ENCODE data around the gene CHST15.
"Not testable (repeated sequence)": the region's sequence is repeated elsewhere in the genome, so short reads cannot be mapped to it uniquely, and the experiment has no call there.

The CHST15 gene

DNA sequence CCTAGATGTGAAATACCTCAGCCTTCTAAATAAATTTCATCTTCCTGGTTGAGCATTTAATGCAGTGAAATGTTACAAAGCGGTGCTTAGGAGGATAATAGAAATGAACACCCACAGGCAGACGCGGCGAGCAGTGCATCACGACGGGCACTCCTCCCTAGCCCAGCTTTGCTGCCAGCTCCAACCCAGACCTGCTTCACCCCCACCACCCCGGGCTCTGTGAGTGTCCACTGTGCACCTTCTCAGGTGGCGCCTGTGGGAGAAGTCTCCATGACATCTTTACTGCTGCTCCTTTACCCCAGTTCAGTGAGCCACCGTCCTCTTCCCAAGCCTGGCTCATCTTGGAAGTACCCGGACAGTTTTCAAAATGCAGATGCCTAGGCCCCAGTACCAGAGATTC is 5.2 kb upstream of the CHST15 start:
- DNase-seq (ENCODE audit: low read depth) = no peak

DNA sequence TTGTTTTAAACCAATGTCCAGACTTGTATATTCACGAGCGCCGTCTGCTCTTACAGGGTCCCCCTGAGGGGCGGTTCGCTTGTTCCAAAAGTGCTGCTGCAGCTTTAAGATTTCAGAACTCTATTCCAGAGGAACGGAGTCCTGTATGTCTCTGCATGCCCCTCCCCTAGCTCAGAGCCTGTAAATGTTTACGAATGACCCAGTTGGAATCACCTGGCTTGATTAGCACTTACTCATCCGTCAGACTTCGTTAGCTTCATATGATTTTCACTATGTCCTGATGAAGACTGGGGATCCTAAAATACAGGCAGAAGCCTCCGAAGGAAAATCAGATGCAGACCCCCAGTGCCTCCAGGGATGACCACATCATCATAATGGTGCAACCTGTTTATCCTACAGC is 4.5 kb upstream of the CHST15 start:
- no peak for DNase-seq (ENCODE audit: low read depth)

GRCh38 chr10:124096494-124096893 is 3.1 kb upstream of the CHST15 start:
- DNase-seq (ENCODE audit: low read depth) = no peak

DNA sequence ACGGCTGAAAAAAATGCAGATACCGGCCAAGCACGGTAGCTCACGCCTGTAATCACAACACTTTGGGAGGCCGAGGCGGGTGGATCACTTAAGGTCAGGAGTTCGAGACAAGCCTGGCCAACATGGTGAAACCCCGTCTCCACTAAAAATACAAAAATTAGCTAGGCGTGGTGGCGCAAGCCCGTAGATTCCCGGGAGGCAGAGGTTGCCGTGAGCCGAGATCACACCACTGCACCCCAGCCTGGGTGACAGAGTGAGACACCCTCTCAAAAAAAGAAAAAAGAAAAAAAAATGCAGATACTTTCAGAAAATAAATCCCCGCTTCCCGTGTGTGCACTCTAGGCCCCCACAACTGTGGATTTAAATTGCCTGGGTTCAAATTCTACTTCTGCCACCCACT is 2.4 kb upstream of the CHST15 start:
- DNase-seq (ENCODE audit: low read depth) = not testable (repeated sequence)

DNA sequence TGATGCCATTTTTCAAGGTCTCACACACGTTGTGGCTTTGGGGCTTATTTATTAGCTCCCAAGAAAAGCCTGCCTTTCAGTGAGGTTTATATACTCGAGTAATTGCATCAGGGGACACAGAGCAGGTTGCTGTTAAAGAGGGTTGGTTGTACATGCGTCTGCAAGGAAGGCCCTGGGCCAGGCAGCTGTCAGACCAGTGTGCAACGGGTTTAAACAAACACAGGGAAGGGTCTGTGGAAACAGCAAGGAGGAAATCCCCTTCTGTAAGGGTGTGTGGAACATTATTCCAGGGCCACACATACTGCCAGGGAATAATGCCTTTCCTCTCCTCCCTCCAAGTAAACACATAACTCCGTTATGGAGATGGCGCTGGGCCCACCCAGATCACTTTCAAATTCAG is 1.7 kb upstream of the CHST15 start:
- no peak for DNase-seq (ENCODE audit: low read depth)

GRCh38 chr10:124094419-124094785 is 1.0 kb upstream of the CHST15 start:
- no peak for DNase-seq (ENCODE audit: low read depth)

DNA sequence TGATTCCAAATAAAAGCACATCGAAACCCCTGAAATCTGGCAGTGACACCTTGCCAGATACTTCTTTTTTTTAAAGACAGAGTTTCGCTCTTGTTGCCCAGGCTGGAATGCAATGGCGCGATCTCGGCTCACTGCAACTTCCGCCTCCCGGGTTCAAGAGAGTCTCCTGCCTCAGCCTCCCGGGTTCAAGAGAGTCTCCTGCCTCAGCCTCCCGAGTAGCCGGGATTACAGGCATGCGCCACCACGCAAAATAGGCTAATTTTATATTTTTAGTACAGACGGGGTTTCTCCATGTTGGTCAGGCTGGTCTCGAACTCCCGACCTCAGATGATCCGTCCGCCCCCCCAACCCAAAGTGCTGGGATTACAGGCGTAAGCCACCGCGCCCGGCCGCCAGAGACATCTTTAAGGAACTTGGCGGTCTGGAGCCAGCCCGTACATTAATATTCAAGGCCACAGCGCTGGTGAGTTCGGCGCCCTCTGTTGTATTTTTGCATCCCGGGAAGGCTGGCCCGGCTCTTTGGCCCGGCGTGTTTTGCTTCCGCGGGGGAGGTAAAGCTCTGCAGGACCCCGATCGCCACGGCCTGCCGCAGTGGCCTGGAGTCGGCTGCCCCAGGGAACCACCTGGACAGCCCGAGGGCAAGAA is 498 bp upstream of the CHST15 start:
- DNase-seq (ENCODE audit: low read depth) = not testable (repeated sequence)

- no peak for DNase-seq (ENCODE audit: low read depth)
Measured at GRCh38 chr10:124092250-124092859, 1.0 kb downstream of the CHST15 start.

DNA sequence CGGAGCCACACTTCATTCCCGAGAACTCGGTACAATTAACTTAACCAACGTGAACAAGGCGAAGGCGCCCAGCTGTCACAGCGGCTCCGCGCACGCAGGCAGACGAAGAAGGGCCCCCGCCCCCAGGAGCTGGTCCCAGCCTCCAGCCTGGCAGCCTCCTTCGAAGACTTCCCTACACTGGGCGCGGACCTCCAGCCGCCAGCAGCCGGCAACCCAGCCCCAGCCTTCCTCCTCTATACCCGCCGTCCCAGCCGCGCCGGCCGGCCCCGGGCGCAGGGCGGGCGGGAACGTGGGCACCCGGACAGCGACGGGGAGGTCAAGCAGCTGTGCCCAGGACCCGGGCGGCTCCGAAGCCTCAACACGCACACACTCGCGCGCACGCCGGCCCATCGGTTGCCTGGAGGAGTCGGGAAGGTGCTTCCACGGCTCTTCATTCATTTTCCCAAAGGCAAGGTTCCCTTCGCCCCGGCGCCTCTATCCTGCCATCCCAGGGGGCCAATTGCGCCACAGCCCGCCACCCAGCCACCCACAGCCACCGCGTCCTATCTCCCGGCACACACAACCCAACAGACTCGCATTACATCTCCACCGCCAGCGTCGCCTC is 1.6 kb downstream of the CHST15 start:
- DNase-seq (ENCODE audit: low read depth) = no peak

DNA sequence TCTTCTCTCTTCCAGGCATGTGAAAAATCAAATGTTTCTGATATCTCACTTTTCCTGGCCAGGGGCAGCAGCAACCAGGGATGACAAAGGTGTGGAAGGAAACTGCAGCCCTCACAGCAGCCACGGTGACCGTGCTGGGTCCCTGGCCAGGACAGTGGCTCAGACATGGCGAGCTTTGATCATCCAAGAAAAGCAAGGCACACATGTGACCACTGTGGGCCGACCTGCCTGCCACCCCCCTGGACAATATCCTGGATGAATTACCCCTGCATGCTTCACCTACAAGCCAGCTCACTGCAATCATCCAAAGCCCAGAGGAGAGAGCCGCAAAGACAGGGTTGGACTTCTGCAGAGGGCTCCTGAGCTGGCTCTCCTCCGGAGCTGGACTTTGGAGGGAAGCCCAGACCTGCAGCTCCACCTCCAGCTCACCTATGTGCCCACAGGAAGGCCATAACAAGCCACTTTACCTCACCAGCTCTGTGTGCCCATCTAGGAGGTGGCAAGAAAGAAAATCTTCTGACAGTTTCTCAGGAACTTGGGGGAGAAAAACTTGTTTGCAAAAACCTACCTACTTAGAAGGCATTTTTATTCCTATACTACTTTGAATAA is 2.7 kb downstream of the CHST15 start:
- DNase-seq (ENCODE audit: low read depth) = no peak

DNA sequence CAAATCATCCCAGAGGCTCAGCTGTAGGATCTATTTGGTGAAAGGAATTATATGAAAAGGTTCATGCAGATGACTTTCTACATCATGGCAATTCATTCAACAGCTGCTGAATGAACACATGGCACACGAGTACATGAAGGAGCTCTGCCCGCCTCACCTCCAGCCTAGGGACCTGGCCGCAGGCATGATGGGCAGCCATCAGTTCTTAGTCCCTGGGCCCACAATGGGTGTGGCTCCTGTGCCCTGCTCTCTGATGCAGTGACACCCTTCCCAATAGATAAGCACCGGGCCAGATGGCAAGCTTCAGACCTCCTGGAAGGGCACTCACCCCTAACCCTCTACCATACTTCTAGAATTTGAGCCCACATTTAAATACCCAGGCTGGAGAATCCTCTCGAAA is 3.5 kb downstream of the CHST15 start:
- no peak for DNase-seq (ENCODE audit: low read depth)

DNA sequence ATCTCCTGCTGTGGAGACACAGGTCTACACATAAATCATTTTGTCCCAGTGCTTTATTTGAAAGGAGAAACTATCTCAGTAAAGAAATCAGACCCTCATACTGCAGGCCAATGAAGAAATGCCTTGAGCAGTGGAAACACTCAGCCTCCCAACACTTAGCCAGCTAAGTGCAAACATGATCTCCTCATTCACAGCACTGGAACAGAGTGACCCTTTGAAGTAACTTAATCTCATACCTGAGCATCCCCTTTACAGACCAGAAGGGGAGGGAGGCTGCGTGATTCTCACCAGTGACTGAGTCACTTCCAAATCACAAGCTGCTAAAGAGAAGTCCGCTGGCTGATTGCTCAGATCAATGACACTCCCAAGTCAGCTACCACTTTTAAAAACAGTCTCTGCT is 4.5 kb downstream of the CHST15 start:
- DNase-seq (ENCODE audit: low read depth) = no peak

GRCh38 chr10:124087672-124088634 is 5.4 kb downstream of the CHST15 start:
- no peak for DNase-seq (ENCODE audit: low read depth)

- no peak for DNase-seq (ENCODE audit: low read depth)
Measured at GRCh38 chr10:124086787-124087671, 6.4 kb downstream of the CHST15 start.

- no peak for DNase-seq (ENCODE audit: low read depth)
Measured at GRCh38 chr10:124086097-124086710, 7.2 kb downstream of the CHST15 start.

- no peak for DNase-seq (ENCODE audit: low read depth)
Measured at GRCh38 chr10:124085680-124086079, 7.7 kb downstream of the CHST15 start.

DNA sequence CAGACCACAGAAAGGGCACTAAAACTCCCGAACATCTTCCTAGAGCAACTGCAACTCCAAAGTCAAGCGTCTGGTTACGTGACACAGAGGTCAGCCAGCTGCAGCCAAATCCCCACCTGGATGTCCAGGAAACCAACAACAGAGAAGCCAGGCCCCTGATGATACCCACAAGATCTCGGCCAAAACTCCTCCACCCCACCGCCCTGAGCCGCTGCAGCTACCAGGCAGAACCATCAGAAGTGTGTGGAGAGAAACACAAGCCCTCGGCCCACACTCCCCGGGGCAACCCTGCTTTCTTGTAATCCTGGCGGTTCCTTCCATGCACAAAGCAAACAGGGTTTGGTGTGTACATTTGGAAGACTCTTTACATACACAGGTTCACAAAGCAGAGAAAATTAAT is 8.7 kb downstream of the CHST15 start:
- no peak for DNase-seq (ENCODE audit: low read depth)

DNA sequence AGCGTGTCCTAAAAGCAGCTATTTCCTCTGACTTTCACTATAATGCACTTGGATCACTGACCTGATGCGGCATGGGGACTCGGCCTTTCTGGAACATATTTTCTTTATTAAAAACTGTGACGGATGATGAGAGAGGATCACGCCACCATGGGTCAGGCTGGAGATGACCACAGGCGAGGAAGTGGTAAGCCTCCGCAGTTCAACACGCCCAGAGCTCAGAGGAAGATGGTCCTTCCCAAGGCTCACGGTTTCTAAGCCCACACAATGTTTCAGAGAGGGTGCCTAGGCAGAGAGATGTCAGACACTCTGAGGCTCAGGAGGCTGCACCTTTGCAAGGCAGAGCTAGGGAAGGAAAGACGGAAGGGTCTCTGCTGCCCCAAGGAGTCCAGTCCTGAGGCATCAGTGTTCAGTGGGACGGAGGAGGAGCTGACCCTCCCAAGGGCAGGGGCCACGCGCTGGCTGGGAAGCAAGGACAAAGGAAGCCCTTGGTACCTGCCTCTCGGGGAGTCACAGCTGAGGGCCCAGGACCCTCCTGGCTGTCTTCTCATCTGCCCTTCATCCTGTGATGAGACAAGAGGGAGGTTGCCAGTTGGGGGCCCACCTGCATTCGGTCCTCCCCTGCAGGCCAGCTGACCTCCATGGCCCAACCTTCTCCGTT is 9.5 kb downstream of the CHST15 start:
- no peak for DNase-seq (ENCODE audit: low read depth)

DNA sequence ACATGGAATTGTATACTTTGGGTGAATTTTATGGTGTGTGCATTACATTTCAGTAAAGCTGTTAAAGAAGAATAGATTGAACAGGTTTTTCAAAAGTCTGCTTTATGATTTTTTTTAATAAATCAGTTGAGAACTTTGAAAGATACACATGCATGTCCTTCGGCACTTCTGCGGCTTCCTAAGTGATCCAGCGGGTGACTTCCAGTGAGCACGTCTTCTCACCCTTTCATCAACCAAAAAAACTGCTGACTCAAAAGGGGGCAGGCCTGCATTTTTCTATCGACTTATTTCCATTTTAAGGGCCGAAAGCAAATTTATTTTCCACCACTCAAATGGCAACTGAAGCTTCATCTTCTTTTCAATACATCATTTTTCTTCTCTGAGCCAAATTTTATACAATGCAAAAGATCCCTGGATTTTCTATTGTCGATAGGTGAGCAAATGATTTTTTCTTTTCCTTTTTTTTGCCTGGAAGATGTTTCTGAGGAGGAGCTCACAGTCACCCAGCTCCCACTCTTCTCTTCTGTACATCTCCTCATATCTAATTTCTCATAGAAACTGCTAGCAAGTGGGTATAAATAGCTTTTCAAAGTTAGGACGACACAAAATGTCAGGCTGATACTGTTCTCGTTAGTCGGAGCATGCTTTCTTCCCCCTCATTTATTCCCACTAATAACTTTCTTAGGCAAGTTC is 10.2 kb downstream of the CHST15 start:
- no peak for DNase-seq (ENCODE audit: low read depth)

- no peak for DNase-seq (ENCODE audit: low read depth)
Measured at GRCh38 chr10:124082555-124082954, 10.8 kb downstream of the CHST15 start.
